B cell (primary cell): ENCODE data around the gene NTN3. TPM values are rescaled to one million over a fixed set of nuclear protein-coding genes. Genes with fewer than 3 reads are reported as not detected.
A peak's percentile ranks its signal among the peaks of the same experiment; 100 is the strongest.

Source experiments
- ATAC-seq: fragments of 200-7000 bp; cut with Tn5 transposase; one replicate; pipeline ENCODE4 v1.10.0; 2021; ENCODE audit warnings: low read depth, mild to moderate bottlenecking, moderate number of reproducible peaks, moderate library complexity
- CTCF ChIA-PET: fragments of 350-600 bp; sonication (Branson Sonifier 250); formaldehyde crosslinking; loops from one replicate; lab custom pipeline; 2021; ENCODE audit warnings: antibody characterized with exemption, inconsistent platforms; lab: Charles Lee
- POLR2A ChIA-PET: fragments of 350-600 bp; sonication (Branson Sonifier 250); formaldehyde crosslinking; loops from one replicate; lab custom pipeline; 2021; ENCODE audit warnings: antibody characterized with exemption; lab: Charles Lee
- DNase-seq: peaks from one replicate; pipeline ENCODE4 v3.0.0; 2013
- H2AFZ ChIP-seq: 2 replicates; pipeline ENCODE4 v1.6.1; 2012; ENCODE audit warnings: mild to moderate bottlenecking, low read depth, low read length; ENCODE audit not compliant: insufficient read depth, poor library complexity, severe bottlenecking
- H3K27ac ChIP-seq, 2 donors: 1 replicate in 1 of 2; 2 replicates in 1 of 2; pipeline ENCODE4 v1.5.1; 2012 to 2013; ENCODE audit warnings: low read length in 2 of 2, mild to moderate bottlenecking in 2 of 2, moderate library complexity in 1 of 2
- H3K27me3 ChIP-seq, 4 experiments: fragments of 200-600 bp in 1 of 4; sonication (generic) in 1 of 4; replicated peaks in 1 of 4; 1 replicate in 2 of 4; 2 replicates in 2 of 4; pipeline versions ENCODE4 v1.6.1 to v1.7.0; 2013 to 2016; ENCODE audit warnings: low read length in 3 of 4, mild to moderate bottlenecking in 2 of 4, mixed read lengths in 1 of 4, moderate library complexity in 1 of 4; ENCODE audit not compliant: insufficient read depth in 4 of 4, control insufficient read depth in 3 of 4; ENCODE audit errors: control extremely low read depth in 1 of 4
- H3K36me3 ChIP-seq, 2 experiments: replicated peaks in 1 of 2; 1 replicate in 1 of 2; 2 replicates in 1 of 2; pipeline versions ENCODE4 v1.6.1 to v1.7.1; 2013; ENCODE audit warnings: low read length in 1 of 2; ENCODE audit not compliant: insufficient read depth in 2 of 2, control insufficient read depth in 1 of 2; ENCODE audit errors: control extremely low read depth in 1 of 2, extremely low read depth in 1 of 2
- H3K4me1 ChIP-seq, 2 donors: fragments of 200-600 bp in 1 of 2; sonication (generic) in 1 of 2; 1 replicate in 1 of 2; 2 replicates in 1 of 2; pipeline versions ENCODE4 v1.5.1 to v1.6.1; 2013 to 2017; ENCODE audit warnings: low read length in 2 of 2; ENCODE audit not compliant: control insufficient read depth in 2 of 2, insufficient read depth in 2 of 2
- H3K4me2 ChIP-seq: replicated peaks from 2 replicates; pipeline ENCODE3; 2012; ENCODE audit warnings: mild to moderate bottlenecking, low read depth, low read length; ENCODE audit not compliant: poor library complexity, severe bottlenecking
- H3K4me3 ChIP-seq, 5 experiments: fragments of 200-600 bp in 1 of 5; sonication (generic) in 1 of 5; 1 replicate in 3 of 5; 2 replicates in 2 of 5; pipeline versions ENCODE4 v1.5.1 to v1.7.0; 2011 to 2016; ENCODE audit warnings: low read length in 4 of 5, mild to moderate bottlenecking in 4 of 5, low read depth in 2 of 5, control low read depth in 1 of 5, moderate library complexity in 1 of 5; ENCODE audit not compliant: insufficient read depth in 1 of 5; ENCODE audit errors: control extremely low read depth in 1 of 5, extremely low read depth in 1 of 5
- H3K79me2 ChIP-seq: fragments of 200-600 bp; sonication (generic); one replicate; pipeline ENCODE4 v1.6.0; 2016; ENCODE audit warnings: low read length; ENCODE audit not compliant: control insufficient read depth, insufficient read depth
- H3K9ac ChIP-seq: fragments of 200-600 bp; sonication (generic); 2 replicates; pipeline ENCODE4 v1.6.1; 2017; ENCODE audit warnings: mild to moderate bottlenecking, low read length, moderate library complexity
- H3K9me3 ChIP-seq, 3 donors: one replicate each; pipeline versions ENCODE4 v1.6.1 to v1.7.1; 2013; ENCODE audit warnings: low read length in 2 of 3; ENCODE audit not compliant: control insufficient read depth in 2 of 3, insufficient read depth in 1 of 3; ENCODE audit errors: control extremely low read depth in 1 of 3
- H4K20me1 ChIP-seq: 2 replicates; pipeline ENCODE4 v1.6.0; 2012; ENCODE audit warnings: mild to moderate bottlenecking, low read length; ENCODE audit not compliant: insufficient read depth, control insufficient read depth, poor library complexity, severe bottlenecking
- H3K27ac Mint-ChIP-seq: one replicate; pipeline ENCODE4 v1.8.0; 2021; ENCODE audit warnings: mixed read lengths
- H3K27me3 Mint-ChIP-seq: one replicate; pipeline ENCODE4 v1.8.0; 2021; ENCODE audit warnings: mixed read lengths
- H3K4me1 Mint-ChIP-seq: one replicate; pipeline ENCODE4 v1.8.0; 2021; ENCODE audit warnings: mixed read lengths
- H3K4me3 Mint-ChIP-seq: one replicate; pipeline ENCODE4 v1.8.0; 2021; ENCODE audit warnings: mixed read lengths
- H3K9me3 Mint-ChIP-seq: one replicate; pipeline ENCODE4 v1.8.0; 2022; ENCODE audit warnings: mixed read lengths; ENCODE audit not compliant: insufficient read depth
- EZH2 ChIP-seq: IDR thresholded peaks from 2 replicates; pipeline ENCODE4 v1.6.1; 2012; ENCODE audit warnings: borderline replicate concordance, low read depth, mild to moderate bottlenecking, moderate library complexity, low read length; ENCODE audit not compliant: insufficient read depth, poor library complexity, severe bottlenecking
- WGBS: methylation state at CpG from one replicate; pipeline ENCODE4 v1.1.5; 2013; ENCODE audit warnings: missing lambda C conversion rate; ENCODE audit not compliant: insufficient coverage; 5-methylcytosine and 5-hydroxymethylcytosine counted together
- intact Hi-C: fragments of 100-400 bp; cut with micrococcal nuclease; formaldehyde crosslinking; loops from one replicate; pipeline ENCODE4 v1.10.0; 2022
- polyA plus RNA-seq: library from polyadenylated mRNA; depleted of rRNA; stranded (reverse); fragments of >200 nt; gene quantifications from 2 replicates; pipeline ENCODE4 v1.2.3, GENCODE V29; 2012
- total RNA-seq, 2 donors: library from RNA; stranded (reverse); fragments of 120-200 nt in 1 of 2; gene quantifications; 1 replicate in 1 of 2; 2 replicates in 1 of 2; pipeline versions ENCODE4 v1.2.3 to v1.2.4, GENCODE V29; 2013 to 2022
- TF ChIP-seq, protein P1 (sequence below): fragments of 200-600 bp; IDR thresholded peaks from one replicate; pipeline ENCODE4 v1.8.0; 2022; ENCODE audit warnings: antibody characterized with exemption, mild to moderate bottlenecking

The NTN3 gene
- total and polyA plus RNA-seq, 2 donors (not counting 1 experiment from before 2014, with no cell fraction given), result not detected

DNA sequence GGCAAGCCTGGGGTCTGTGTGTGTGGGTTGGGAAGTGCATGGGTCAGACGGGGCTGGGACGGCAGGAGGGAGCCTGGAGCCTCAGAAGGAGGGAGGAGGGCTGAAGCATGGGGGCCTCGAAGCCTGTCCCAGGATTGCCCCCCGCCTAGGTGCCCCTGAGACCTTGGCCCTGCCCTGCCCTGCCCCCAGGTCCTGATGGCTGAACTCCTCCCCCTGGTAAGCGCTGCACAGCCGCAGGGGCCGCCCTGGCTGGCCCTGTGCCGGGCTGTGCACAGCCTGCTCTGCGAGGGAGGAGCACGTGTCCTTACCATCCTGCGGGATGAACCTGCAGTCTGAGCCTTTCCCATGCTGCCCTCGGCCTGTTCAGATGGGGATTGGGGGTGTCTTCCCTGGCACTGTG is 6.8 kb upstream of the NTN3 start:
- no peak overlapping the region for H3K9ac ChIP-seq
- no peaks in the 10 kb centered on the region for H3K79me2 ChIP-seq
- DNase-seq (no peak), ATAC-seq (no peak)
- no peaks in the 10 kb centered on the region for H3K9me3 ChIP-seq
- no peak overlapping the region for H3K27ac ChIP-seq
- Mint-ChIP-seq H3K27me3 (peaks cover 4% of the 10 kb centered on the region), H3K4me1 (peaks cover 20% of the 10 kb centered on the region), H3K27ac (no peak overlapping the region), H3K9me3 (no peaks in the 10 kb centered on the region), H3K4me3 (no peak overlapping the region)
- H3K27me3 ChIP-seq, result peaks cover 0 to 17% (median 5%) of the 10 kb centered on the region in 4 experiments
- no peak for TF ChIP-seq EZH2
- TF ChIP-seq, protein P1, sequence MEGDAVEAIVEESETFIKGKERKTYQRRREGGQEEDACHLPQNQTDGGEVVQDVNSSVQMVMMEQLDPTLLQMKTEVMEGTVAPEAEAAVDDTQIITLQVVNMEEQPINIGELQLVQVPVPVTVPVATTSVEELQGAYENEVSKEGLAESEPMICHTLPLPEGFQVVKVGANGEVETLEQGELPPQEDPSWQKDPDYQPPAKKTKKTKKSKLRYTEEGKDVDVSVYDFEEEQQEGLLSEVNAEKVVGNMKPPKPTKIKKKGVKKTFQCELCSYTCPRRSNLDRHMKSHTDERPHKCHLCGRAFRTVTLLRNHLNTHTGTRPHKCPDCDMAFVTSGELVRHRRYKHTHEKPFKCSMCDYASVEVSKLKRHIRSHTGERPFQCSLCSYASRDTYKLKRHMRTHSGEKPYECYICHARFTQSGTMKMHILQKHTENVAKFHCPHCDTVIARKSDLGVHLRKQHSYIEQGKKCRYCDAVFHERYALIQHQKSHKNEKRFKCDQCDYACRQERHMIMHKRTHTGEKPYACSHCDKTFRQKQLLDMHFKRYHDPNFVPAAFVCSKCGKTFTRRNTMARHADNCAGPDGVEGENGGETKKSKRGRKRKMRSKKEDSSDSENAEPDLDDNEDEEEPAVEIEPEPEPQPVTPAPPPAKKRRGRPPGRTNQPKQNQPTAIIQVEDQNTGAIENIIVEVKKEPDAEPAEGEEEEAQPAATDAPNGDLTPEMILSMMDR, result no peak
- H3K4me2 ChIP-seq, result no peak overlapping the region
- no peaks in the 10 kb centered on the region for H3K36me3 ChIP-seq
- 96% methylated on average over 12 of the region's 12 CpGs for WGBS
- POLR2A ChIA-PET, result no interaction called here
- peaks cover 8% of the 10 kb centered on the region for H4K20me1 ChIP-seq
- no peak overlapping the region for H2AFZ ChIP-seq
- CTCF ChIA-PET, result no interaction called here
- no peak overlapping the region for H3K4me3 ChIP-seq
- intact Hi-C loops, result no loop called here
- peaks cover 31% of the 10 kb centered on the region in 2 donors for H3K4me1 ChIP-seq

DNA sequence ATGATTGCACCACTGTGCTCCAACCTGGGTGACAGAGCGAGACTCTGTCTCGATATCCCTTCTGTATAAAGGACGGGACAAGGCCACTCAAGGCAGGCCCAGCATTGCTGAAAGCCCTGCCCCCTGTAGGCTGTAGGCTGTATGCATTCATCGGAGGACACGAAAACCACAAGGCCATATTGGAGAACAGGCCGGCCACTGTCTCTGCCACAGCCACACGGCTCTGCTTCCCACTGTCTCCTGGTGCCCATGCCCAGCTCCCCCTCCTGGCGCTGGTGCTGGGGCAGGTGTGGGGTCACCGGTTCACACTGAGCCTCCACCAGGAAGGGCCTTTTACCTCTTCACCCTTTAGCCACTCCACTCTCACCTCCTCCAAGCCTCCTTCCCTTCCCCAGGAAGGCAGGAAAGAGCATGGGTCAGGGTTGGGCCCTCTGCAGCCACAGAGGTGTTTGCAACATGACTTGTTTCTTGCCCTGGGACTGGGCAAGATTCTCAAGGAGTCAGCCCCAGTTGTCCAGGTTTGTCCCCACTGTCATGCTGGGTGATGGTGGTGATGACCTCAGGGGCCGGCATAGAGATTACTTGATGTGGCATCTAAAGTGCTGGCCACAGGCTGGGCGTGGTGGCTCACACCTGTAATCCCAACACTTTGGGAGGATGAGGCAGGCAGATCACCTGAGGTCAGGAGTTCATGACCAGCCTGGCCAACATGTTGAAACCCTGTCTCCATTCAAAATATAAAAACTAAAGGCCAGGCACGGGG is 5.3 kb upstream of the NTN3 start:
- ChIA-PET POLR2A (no interaction called here), CTCF (no interaction called here)
- H3K9me3 ChIP-seq, result no peaks in the 10 kb centered on the region
- H3K79me2 ChIP-seq, result no peaks in the 10 kb centered on the region
- intact Hi-C loops, result no loop called here
- no peak overlapping the region for H3K27ac ChIP-seq
- WGBS, result 91% methylated on average over 12 of the region's 12 CpGs
- Mint-ChIP-seq H3K4me3 (no peak overlapping the region), H3K4me1 (peaks cover 29% of the 10 kb centered on the region), H3K27me3 (peaks cover 15% of the 10 kb centered on the region), H3K9me3 (no peaks in the 10 kb centered on the region), H3K27ac (peak overlapping the region; percentile 65)
- H3K9ac ChIP-seq, result no peak overlapping the region
- peaks cover 0 to 32% (median 17%) of the 10 kb centered on the region in 4 experiments for H3K27me3 ChIP-seq
- peaks cover 35 to 39% of the 10 kb centered on the region in 2 donors for H3K4me1 ChIP-seq
- no peak overlapping the region for H3K4me3 ChIP-seq
- no peak overlapping the region for H2AFZ ChIP-seq
- no peak overlapping the region for H3K4me2 ChIP-seq
- no peak for DNase-seq
- no peak for ATAC-seq
- no peaks in the 10 kb centered on the region for H3K36me3 ChIP-seq
- H4K20me1 ChIP-seq, result peaks cover 20% of the 10 kb centered on the region
- no peak for TF ChIP-seq EZH2
- TF ChIP-seq, protein P1, result peak; percentile 19
